Right renal pelvis (tissue), 4 donors: Measurements from ENCODE around the gene PSME3IP1. TPM values are rescaled to one million over a fixed set of nuclear protein-coding genes. Genes with fewer than 3 reads are reported as not detected.

Source experiments
- DNase-seq, 4 donors: peaks; one replicate each; pipeline ENCODE4 v3.0.0-alpha.2; 2013; ENCODE audit warnings: low read depth in 4 of 4, low spot score in 3 of 4, missing footprints in 1 of 4
- polyA plus RNA-seq, 4 donors: library from polyadenylated mRNA; unstranded; fragments of 120-200 nt; gene quantifications; one replicate each; pipeline ENCODE4 v1.2.1, GENCODE V29; 2013; ENCODE audit not compliant: insufficient read length in 4 of 4

PSME3IP1 gene
- polyA plus RNA-seq, 4 donors: 90.5 to 123 (median 115) TPM

DNA sequence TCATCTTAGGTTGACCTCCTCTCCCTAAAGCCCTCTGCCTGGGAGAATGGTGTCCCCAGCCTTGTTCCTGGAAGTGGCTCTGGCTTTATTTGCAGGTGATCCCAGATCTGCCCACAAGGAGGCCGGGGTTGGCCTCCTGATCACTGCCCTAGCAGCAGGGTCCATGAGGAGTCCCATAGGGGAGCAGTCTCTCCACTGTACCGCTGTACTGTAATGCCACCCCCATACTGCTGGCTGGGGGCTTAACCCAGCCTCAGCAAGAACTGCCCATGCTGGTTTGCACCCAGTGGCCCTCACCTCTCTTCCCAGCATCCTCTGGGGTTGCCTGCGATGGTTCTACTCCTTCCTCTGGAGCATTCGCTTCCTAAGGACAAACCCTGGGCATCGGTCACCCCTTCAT is 39.1 kb downstream of the PSME3IP1 start:
- DNase-seq: no peak

DNA sequence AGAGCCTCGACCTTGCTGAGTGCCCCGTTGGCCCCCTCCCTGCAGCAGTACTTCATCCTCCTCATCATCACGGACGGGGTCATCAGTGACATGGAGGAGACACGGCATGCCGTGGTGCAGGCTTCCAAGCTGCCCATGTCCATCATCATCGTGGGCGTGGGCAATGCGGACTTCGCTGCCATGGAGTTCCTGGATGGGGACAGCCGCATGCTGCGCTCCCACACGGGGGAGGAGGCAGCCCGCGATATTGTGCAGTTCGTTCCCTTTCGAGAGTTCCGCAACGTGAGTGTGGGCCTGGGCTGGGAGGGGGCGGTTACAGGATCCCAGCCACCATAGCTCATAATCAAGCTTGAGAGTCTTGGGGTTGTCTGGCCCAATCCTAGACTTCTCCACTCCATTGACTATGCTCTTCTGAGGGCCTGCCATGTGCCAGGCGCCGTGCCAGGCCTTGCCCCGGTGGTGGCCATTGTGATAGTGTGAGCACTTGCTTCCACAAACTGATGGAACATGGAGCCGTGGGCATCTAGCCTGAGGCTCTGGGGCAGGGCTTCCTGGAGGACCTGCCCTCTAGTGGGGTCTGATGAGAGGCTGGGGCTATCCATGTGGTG is 39.7 kb downstream of the PSME3IP1 start:
- DNase-seq: no peak

DNA sequence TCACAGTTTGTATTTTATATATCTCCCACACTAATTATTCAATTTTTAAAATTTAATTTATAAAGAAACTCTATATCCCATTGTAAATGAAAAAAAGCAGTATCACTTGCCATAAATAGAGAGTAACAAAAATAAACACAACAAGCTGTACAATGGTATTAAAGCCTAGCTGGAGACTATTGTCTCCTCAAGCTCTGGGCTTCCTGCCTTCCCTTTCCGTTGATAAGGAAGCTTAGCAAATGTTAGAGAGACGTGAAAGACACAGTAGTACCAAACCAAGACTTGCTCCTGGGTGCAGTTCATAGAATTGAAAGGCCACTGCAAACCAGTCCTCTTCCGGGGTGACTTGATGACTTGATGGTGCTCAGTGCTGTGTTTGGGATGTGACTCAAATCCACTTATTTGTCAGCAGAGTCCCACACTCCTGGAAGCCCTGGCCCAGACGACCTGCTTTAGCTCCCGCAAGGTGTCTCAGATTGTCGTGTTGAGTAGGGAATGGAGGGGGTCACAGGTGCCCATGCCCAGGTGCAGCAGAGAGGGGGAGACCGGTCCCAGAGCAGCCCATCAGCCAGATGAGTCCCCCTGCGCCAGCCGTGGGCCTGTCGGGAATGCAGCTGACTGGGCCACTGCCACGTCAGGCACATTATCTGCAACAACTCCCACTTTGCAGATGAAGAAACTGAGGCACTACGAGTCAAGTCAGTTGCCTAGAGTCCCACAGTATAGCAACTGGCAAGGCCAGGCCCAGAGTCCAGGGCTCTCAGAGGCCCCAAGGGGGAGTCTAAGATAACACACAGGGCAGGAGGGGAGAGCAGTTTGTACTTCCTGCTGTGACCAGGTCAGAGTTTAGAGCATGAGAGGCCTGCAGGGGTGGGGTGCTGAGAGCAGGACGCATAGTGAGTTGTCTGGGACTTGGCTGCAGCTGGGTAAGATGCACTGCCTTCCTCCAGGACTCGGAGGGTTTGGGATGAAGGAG is 40.5 kb downstream of the PSME3IP1 start:
- DNase-seq: no peak

DNA sequence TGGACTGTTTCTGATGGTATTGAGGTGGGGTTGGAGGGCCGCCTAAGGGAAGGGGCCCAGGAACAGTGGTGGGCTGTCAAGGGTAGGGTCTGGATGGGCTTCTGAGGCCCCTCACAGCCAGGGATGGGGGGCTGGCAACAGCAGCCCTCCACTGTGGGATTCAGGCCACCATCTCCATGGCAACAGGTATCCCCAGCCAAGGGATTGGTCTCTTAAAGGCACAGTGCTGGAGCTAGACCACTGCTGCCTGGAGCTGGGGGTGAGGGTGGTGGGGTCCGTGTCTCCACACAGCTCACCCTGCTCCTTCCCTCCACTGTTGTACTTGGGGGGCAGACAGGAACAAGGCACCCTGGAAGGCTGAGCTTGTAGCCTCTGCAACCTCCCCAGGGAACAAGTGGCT is 41.8 kb downstream of the PSME3IP1 start:
- no peak for DNase-seq

DNA sequence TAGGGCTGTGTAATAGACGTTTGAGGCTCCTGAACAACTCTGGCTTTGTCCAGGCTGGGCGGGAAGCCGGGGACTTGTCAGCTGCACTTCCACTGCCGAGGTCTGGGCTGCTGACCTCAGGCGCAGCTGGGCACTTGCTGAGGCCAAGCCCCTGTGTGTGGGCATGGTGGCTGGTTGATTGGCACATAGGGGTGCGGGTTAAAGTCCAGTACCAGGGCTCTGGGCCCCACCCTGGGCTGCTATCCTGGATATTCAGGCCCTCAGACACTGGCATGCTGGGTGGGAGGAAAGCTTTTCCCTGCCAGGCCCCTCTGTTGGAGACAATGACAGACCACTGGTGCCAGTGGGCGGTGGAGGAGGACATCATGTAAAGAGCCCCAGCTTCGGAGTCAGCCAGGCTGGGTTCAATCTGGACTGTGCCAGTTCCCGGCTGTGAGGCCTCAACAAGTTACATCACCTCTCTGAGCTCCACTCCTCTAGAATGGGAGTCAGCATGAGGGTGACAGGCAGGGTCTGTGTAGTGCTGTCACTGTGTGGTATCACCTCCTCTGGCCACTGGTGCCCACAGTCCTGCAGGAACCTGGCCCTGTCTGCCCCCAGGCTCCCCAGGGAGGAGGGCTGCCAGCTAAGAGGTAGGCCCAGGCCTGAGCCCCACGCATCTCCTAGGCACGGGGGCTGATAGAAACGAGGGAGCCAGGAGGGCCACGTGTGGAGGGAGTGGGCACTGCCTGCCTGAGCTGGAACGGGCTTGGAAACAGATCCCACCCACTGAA is 42.5 kb downstream of the PSME3IP1 start:
- no peak for DNase-seq

DNA sequence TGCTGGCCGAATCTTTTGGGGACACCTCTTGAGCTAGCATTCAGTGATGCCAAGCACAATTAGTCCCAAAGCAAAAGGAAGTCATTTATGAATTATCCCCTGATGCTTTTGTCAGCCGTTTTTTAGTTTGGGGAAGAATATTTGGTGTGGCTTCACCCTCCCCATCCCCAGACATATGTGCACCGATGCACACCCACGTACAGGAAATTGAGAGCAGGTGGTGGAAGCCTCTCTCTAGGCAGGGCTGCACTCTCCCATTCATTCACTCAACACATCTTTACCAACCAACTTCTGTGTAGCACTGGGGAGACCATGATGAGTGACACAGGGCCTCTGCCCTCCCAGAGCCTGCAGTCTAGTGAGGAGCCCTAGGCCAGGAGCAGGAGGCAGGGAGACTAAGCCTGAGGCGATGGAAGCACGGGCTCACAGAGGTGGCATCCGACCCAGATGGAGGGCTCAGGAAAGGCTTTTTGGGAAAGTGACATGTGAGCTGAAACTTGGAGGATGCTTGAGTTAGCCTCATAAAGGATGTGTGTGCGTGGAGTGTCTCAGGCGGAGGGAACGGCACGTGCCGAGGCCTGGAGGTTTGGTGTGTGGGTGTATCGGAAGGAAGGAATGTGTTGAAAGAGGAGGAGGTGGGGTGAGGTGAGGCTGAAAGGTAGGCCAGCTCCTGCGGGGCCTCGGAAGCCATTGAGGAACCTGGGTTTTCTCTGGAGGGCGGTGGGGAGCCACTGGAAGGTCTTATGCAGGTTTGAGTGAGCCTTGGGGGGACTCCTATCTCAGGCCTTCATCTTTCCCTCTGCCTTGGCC is 43.8 kb downstream of the PSME3IP1 start:
- DNase-seq: no peak

DNA sequence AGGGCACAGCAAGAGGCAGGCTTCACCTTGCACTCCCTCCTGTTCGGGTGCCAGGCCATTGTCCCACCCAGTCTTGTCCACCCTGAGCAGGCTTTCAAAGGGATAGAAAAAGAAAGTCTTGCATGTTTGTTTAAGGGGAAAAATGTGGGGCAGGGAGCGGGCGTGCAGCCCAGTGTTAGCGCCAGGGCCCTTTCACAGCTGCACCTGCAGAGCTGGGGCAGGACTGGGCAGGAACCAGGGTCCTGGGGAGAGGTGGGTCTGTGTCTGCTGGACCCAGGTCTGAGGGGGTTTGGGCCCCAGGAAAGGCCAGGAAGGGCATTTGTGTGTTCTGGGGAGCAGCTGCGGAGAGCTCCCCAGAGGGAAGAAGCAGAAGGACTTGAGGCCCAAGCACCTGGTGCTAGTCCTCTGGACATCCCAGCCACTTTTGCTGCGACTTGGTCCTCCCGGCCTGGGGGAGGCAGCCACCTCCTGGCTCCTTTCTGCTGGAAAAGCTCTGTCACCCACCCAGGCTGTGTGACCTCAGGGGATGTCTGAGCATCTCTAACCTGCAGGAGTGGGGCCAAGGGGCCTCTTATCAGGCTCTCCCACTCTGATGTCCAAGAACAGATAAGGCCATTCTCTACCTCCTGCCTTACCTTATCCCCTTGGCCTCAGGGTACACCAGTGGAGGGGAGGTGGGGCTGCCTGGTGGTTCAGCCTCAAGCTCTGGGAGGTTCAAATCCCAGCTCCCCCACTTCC is 44.7 kb downstream of the PSME3IP1 start:
- no peak for DNase-seq

DNA sequence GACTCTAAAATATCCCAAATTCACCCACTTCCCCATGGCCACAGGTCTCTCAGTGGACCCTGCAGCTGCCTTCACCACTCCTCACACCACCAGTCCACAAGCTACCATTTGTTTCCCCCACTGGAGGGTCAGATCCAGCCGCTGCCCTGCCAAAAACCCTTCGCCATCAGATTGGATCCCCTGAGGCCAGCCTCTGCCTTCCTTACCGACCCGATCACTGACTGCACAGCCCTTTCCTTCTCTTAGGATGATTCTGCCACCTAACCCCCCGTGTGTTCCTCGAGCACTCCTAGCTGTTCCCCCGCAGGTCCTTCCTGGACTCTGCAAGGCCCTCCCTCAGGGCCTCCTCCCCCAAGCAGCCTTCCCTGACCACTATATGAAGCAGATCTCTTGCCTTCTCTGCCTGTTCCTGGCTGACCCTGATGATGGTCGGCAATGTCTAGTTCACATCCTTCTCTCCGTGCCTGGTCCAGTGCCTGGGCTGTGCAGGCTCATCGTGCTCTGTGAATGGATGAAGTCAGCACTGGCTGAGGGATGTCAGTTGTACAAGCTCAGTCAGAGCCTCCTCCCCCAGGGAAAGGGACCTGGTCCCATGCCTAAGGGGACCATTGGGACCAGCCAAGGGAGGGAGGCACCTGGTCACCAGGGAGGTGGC is 47.4 kb downstream of the PSME3IP1 start:
- DNase-seq: no peak

DNA sequence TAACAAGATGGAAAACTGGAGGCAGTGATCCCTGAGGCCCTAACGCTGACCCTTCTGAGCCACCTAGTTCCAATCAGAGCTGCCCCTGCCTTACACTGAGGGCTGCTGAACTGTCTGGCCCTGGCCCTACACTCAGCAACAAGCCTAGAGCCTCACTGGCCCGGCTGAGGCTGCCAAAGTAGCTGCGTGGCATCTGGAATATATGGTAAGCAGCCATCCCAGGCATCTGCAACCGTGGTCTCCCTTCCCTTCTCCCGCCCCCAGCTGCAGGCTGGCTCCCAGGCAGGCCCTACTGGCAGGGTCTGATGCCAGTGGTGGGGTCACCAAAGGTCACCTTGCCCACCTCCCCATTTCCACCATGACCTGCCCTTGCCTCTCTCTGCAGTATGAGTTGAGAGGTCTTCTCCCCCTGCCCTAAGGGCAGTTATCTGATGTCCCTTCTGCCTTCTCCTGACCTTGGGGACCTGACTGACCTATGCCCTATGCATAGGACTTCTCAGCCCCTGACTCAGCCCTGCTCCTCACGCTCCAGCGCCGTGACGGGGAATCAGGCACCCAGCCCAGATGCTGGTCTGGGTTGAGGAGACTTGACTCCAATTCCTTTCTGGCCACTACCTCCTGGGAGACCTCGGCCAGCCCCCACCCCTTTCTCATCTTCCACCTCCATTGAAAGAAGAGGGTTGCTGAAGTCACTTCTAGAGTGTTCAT is 48.1 kb downstream of the PSME3IP1 start:
- no peak for DNase-seq

DNA sequence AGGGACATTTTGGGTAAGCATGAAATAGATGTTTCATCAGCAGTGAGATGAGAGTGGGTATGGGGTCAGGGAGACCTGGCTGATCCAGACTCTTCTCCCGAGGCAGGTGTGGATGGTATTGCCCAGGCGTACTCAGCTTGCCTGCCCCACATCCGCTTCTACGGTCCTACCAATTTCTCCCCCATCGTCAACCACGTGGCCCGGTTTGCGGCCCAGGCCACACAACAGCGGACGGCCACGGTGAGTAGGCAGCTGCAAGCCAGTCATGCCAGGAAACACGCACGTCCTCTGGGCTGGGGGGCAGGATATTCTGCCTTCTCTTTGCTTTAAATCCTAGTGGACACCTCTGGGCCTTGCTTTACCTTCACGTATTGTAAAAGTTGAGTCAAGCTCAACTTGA is 48.8 kb downstream of the PSME3IP1 start:
- no peak for DNase-seq

DNA sequence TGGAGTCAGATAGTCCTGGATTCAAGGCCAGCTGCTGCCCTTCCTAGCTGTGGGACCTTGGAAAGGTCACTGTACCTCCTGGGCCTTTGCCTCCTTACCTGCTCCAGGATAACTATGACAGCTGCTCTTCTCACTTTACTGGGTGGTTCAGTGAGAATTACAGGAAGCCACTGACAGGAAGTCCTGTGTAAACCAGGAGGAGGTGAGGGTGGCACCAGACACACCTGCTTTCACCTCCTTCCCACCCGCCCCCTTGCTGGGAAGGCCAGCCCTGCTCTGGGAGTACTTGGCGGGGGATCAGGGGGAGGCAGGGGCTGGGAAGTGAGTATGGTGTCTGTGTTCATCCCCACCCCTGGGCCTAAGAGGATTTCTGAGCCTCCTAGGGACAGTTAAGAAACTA is 50.9 kb downstream of the PSME3IP1 start:
- no peak for DNase-seq

DNA sequence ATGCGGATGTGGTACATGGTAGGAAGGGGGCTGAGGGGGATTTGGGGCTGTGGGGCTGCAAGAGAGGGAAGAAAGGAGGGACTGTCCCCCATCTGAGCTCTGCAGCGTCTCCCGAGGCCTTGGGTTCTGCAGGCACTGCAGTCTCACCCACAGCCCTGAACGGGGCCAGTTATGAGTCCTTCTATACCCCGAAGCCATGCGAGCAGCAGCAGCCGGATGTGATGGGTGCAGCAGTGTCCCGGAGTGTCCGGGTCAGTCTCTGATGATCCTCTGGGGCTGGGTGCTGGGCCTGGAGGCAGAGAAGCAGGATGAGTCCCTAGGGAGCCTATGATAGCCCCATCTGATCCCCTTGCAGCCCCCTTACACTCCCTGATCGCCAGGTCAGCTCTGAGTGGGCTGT is 52.0 kb downstream of the PSME3IP1 start:
- no peak for DNase-seq

DNA sequence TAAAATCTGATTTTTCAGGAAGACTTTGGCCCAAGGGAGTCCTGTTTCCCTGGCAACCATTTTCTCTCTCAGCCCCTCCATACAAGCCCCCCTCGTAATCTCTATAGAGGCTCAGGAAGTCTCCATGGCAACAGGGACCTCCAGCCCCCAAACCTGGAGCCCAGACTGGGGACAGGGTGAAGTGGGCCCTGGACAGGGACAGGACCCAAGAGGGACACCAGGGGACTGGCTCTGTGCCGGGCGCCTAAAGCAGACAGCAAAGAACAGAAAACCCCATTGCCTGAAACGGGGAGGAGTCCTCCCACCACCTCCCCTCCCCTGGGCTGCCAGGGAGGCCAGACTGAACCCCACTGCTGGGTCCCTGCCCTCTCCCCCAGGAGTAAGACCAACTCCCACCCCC is 52.8 kb downstream of the PSME3IP1 start:
- no peak for DNase-seq

DNA sequence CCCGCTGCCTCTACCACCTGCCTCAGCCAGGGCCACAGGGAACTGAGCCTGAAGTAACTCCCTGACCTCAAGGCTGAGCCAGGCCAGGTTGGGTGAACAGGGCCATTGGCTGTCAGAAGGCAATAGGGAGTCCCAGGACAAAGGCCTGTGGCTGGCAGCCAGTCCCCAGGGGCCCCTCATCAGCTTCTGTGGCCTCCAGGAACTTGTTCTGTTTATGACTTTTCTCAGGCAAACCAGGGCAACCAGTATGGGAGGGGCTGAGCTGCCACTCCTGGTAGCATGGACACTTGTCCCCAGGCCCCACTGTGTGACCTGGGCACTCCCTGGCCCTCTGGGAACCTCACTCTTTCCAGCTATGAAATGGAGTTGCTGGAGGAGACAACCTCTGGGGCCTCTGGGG is 53.4 kb downstream of the PSME3IP1 start:
- DNase-seq: no peak

DNA sequence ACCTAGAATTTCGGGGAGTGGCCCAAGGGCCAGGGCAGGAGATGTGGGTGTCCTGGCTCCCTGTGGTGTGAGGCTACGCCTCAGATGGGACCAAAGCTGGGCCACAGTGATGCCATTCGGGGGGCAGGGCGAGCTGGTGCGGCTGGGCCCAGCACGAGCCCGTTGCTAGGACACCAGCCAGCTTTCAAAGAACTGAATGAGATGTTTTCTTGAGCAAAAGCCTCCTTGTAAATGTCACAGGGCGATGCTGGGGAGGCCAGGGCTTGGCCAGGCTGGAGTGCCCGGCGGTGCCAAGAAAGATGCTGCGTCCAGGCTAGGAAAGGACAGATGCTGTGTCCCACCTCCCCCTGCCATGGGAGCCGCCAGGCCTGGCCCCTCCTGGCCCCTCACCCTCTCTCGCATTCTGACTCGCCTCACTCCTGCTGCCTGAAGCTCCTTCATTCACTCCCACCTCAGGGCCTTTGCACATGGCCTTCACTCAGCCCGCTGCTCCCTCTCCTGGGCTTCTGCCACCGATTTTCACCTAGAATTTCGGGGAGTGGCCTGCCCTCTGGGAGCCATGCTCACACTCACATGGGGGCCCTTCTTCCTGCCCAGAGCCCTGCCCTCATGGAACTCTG is 54.4 kb downstream of the PSME3IP1 start:
- no peak for DNase-seq

DNA sequence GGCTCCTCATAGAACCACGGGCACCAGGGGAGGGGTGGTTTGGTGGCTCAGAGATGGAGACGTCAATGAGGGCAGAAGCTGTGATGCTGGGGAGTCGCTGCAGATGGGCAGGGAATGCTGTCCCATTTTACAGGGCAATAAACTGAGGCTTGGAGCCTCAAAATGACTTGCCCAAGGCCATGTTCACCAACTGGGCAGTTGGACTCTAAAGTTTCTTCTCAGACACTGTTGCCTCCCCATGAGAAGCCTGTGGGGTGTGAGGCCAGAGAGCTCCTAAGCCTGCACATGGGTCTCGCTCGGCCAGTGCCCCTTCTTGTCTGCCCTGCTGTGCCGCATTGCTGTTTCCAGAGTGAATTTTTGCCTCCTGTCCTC is 54.9 kb downstream of the PSME3IP1 start:
- no peak for DNase-seq

DNA sequence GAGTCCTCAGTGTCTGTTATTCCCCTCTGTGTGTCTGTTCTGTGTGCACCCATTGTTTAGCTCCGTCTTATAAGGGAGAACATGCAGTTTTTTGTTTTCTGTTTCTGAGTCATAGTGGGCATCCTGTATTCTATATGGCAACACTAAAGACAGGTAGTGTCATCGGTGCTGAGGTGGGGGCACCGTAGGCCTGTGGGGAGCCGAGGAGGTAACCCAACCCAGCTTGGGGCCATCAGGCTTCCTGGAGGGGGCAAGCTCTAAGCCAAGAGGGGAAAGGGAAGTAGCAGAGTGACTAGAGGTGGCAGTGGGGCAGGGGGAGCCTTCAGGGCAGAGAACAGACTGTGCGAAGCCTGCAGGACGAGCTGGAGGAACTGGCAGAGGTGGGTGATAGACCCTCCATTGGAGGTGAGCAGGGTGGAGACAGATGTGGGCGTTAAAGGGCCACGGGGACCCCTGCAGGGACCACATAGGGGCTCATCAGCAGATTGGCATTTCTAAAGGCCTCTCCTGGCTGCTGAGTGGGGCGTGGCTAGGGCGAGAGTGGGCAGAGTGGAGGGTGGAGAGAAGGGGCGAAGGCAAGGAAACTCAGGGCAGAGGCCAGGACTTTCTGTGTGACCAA is 57.0 kb downstream of the PSME3IP1 start:
- DNase-seq: no peak

DNA sequence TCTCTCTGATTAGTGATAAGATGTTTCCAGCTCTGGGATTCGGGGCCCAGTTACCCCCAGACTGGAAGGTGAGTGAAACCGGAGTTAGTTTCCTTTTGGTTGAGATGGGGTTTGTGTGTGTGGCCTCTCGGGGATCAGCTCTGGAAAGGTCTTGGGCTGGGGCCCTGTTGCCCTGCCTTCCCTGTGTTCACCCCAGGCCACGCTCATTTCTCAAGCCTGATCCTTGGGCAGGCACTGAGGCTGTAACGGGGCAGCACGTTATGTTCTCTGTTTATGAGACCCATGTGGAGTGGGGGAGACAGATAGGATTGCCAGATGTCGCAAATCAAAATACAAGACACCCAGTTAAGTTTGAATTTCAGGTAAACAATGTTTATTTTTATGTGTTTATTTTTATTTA is 58.0 kb downstream of the PSME3IP1 start:
- no peak for DNase-seq
